ENCODE data around the gene SMARCC2.

SMARCC2 gene

DNA sequence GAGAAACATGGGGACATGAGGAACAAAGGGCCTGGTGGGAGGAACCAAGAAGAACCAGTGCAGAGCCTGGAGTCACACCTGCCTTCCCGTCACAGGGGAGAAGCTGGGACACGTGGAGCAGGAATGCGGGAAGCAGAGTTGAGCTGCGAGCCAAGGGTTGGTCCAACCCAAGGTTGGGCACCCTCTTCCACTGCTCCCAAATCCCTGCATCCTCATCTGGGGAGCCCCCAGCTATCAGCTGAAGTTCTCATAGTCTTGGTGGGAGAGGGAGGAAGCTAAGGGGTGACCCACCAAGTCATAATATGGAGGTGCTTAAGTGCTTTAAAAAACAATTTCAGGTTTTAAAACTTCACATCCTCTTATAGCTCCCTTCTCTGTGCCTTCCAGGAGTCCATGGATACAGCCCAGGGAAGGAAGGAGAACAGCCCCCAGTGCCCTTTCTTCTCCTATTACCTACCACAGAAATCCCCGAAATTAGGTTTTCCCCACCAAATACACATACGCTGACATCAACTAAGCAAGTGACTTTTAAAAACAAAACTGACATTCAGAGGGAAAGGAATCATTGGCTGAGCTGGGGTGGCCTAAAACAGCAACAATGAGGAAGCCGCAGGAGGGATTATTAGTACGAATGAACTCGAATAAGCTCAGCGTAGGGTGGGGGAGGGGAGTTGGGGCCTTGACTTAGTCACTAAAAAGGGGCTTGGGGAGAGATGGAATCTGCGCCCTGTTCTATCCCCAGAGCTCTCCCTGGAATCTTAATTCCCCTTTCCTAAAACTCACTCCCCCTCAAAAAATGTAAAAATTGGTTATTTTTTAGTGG is 26.6 kb downstream of the SMARCC2 start:
- TF ChIP-seq, protein P1, sequence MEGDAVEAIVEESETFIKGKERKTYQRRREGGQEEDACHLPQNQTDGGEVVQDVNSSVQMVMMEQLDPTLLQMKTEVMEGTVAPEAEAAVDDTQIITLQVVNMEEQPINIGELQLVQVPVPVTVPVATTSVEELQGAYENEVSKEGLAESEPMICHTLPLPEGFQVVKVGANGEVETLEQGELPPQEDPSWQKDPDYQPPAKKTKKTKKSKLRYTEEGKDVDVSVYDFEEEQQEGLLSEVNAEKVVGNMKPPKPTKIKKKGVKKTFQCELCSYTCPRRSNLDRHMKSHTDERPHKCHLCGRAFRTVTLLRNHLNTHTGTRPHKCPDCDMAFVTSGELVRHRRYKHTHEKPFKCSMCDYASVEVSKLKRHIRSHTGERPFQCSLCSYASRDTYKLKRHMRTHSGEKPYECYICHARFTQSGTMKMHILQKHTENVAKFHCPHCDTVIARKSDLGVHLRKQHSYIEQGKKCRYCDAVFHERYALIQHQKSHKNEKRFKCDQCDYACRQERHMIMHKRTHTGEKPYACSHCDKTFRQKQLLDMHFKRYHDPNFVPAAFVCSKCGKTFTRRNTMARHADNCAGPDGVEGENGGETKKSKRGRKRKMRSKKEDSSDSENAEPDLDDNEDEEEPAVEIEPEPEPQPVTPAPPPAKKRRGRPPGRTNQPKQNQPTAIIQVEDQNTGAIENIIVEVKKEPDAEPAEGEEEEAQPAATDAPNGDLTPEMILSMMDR (IDR thresholded peaks at IDR 0.05; ENCODE audit: control extremely low read depth, extremely low read depth, low read depth, missing control alignments), result no peak
- CTCF ChIA-PET, result interaction anchor here (1.0 to 7.0 kb wide), 11 partner anchors 12 to 96 kb away, joined by 3 to 47 read pairs (median 6); partner anchors contain the start of genes ANKRD52, ESYT1, RNF41 and SMARCC2
- DNase-seq (ENCODE audit: extremely low spot score), result no peak
- POLR2A ChIA-PET, result interaction anchor here (0.6 to 2.9 kb wide), 13 partner anchors 10 to 459 kb away, joined by 3 to 15 read pairs (median 4); partner anchors contain the start of genes ESYT1, PA2G4 and RPL41

DNA sequence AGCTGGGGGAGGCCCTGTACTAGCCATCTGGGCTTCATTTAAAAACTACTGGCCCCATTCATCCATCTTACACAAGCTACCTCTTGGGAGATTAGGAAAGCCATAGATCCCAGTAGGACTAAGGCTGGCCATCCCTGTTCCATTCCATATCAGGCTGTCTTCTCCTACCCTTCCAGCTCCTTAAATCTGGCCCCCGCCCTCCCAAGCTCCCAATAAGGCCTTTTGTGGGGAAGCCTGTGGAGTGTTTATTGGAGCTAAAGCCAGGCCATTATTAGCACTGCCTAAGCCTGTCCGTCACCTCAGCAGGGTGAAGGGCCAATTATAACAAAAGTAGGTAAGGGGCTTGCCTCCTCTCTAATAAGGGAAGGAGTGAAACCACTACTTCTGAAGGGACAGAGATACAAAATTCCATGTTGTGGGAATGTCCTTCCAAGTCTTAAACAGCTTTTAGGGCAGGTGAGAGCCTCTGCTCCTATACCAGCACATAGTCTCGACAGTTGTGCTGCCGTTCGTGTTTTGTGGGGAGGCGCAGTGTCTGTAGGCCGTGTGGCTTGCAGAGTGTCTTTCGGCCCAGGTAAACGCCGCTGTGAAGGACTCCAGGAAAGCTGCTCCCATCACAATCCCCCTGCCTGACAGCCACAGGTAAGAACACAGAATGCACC is 27.5 kb downstream of the SMARCC2 start:
- POLR2A ChIA-PET, result interaction anchor here (0.5 to 2.9 kb wide), 12 partner anchors 8 to 555 kb away, joined by 3 to 15 read pairs (median 4); partner anchors contain the start of genes ESYT1, PA2G4 and SMARCC2
- DNase-seq (ENCODE audit: extremely low spot score), result no peak
- CTCF ChIA-PET, result interaction anchor here (0.8 to 7.0 kb wide), 12 partner anchors 13 to 96 kb away, joined by 3 to 47 read pairs (median 6); partner anchors contain the start of genes ANKRD52, ESYT1, RNF41 and SMARCC2
- TF ChIP-seq, protein P1 (IDR thresholded peaks at IDR 0.05; ENCODE audit: control extremely low read depth, extremely low read depth, low read depth, missing control alignments), result no peak

DNA sequence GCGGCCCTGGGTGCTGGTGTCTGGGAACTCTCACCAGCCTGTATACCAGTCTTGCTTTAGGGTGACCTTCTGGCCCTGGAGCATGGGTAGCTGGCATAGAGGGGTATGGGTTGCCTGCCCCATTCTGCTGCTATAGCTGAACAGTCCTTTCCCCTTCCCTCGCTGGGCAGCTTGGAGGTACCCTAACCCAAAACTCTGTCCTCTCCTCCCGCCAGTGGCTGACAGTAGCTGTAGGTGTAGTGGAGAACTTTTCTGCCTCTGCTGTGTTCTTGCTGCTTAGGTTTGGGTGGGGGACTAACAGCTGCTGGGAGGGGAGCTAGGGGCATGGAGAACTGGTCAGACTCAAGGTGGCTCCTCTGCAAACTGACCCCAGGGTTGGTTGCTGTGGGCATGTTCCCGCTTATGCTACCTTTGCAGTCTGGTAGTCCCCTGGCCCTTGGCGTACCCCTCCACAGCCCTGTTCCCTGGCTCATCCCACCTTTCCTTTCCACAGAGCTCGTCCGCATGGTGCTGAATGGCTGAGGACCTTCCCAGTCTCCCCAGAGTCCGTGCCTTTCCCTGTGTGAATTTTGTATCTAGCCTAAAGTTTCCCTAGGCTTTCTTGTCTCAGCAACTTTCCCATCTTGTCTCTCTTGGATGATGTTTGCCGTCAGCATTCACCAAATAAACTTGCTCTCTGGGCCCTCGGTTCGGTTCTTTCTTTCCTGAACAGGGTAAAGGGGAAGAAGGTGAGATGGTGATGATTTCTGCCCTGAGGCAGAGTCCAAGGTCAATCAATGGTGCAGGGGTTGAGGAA is 28.2 kb downstream of the SMARCC2 start:
- ChIA-PET CTCF (interaction anchor here (0.8 to 7.0 kb wide), 10 partner anchors 12 to 97 kb away, joined by 3 to 47 read pairs (median 6); partner anchors contain the start of genes ANKRD52, ESYT1, RNF41 and SMARCC2), POLR2A (interaction anchor here (0.5 to 2.9 kb wide), 11 partner anchors 9 to 556 kb away, joined by 3 to 15 read pairs (median 4); partner anchors contain the start of genes ESYT1, PA2G4, RPL41 and SMARCC2)
- TF ChIP-seq, protein P1 (IDR thresholded peaks at IDR 0.05; ENCODE audit: control extremely low read depth, extremely low read depth, low read depth, missing control alignments), result no peak
- DNase-seq (ENCODE audit: extremely low spot score), result no peak

DNA sequence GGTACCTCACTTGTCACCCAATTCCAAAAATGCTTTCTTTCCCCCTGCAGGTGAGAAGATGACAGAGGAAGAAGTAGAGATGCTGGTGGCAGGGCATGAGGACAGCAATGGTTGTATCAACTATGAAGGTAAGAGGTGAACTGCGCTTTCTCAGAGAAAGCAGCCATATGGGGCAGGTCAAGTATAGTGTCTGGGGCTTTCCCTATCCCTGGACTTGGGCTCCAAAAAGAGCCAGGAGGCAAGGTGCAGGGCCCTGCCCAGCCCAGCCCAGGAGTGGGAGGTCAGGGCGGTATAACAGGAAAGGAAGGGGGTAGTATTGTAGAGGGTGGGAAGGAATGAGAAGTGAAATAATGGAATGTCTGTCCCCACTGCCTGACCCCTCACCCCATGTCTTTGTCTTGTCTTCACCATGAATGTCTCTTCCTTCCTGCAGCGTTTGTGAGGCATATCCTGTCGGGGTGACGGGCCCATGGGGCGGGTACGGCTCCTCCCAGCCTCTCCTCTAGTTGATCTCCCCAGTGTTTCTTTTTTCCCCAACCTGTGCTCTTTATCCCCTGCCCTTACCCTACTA is 29.0 kb downstream of the SMARCC2 start:
- DNase-seq (ENCODE audit: extremely low spot score), result no peak
- CTCF ChIA-PET, result interaction anchor here (1.0 to 7.0 kb wide), 7 partner anchors 11 to 35 kb away, joined by 3 to 47 read pairs (median 6); partner anchors contain the start of genes ESYT1 and SMARCC2
- POLR2A ChIA-PET, result interaction anchor here (1.0 to 1.8 kb wide), 3 partner anchors 28 to 44 kb away, joined by 3 to 9 read pairs (median 8); partner anchors contain the start of genes RPL41 and SMARCC2
- TF ChIP-seq, protein P1 (IDR thresholded peaks at IDR 0.05; ENCODE audit: control extremely low read depth, extremely low read depth, low read depth, missing control alignments), result no peak

DNA sequence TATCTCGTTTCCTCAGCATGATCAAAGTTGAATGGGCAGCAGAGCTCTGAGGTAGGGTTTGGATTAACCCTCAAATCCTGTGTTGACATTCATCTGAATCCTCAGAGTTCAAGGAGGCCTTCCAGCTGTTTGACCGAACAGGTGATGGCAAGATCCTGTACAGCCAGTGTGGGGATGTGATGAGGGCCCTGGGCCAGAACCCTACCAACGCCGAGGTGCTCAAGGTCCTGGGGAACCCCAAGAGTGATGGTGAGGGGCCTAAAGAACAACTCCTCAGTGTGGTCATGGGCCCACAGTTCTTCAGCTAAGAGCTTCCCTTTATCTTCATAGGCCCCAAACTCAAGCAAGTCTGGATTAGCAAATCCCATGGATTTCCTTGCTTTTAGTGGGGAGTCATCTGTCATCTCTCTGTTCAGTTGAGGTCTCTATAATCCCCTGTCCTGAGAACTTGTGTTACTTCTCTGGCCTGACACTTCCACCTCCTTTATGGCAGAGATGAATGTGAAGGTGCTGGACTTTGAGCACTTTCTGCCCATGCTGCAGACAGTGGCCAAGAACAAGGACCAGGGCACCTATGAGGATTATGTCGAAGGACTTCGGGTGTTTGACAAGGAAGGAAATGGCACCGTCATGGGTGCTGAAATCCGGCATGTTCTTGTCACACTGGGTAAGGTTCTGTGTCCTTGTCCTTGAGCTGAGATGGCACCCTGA is 29.6 kb downstream of the SMARCC2 start:
- ChIA-PET POLR2A (interaction anchor here (0.5 to 1.4 kb wide), 2 partner anchors 7 to 29 kb away, joined by 6 to 8 read pairs; partner anchors contain the start of gene SMARCC2), CTCF (interaction anchor here (1.0 to 7.0 kb wide), 11 partner anchors 12 to 201 kb away, joined by 3 to 47 read pairs (median 7); partner anchors contain the start of genes ESYT1, SMARCC2, STAT2 and ZC3H10)
- TF ChIP-seq, protein P1 (IDR thresholded peaks at IDR 0.05; ENCODE audit: control extremely low read depth, extremely low read depth, low read depth, missing control alignments), result no peak
- DNase-seq (ENCODE audit: extremely low spot score), result no peak

Measured in GM10248 (cell line).